Measurements from ENCODE around the gene CHCHD10.

- TF ChIP-seq, protein P1, sequence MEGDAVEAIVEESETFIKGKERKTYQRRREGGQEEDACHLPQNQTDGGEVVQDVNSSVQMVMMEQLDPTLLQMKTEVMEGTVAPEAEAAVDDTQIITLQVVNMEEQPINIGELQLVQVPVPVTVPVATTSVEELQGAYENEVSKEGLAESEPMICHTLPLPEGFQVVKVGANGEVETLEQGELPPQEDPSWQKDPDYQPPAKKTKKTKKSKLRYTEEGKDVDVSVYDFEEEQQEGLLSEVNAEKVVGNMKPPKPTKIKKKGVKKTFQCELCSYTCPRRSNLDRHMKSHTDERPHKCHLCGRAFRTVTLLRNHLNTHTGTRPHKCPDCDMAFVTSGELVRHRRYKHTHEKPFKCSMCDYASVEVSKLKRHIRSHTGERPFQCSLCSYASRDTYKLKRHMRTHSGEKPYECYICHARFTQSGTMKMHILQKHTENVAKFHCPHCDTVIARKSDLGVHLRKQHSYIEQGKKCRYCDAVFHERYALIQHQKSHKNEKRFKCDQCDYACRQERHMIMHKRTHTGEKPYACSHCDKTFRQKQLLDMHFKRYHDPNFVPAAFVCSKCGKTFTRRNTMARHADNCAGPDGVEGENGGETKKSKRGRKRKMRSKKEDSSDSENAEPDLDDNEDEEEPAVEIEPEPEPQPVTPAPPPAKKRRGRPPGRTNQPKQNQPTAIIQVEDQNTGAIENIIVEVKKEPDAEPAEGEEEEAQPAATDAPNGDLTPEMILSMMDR (IDR thresholded peaks at IDR 0.05) = no peak
- no peak for TF ChIP-seq POLR2A (IDR thresholded peaks at IDR 0.05)
Observed at GRCh38 chr22:23752750-23753149, 15.0 kb downstream of the CHCHD10 start.

All from adrenal gland (tissue), 5 donors.